ENCODE data around the gene ANXA7.

The ANXA7 gene

DNA sequence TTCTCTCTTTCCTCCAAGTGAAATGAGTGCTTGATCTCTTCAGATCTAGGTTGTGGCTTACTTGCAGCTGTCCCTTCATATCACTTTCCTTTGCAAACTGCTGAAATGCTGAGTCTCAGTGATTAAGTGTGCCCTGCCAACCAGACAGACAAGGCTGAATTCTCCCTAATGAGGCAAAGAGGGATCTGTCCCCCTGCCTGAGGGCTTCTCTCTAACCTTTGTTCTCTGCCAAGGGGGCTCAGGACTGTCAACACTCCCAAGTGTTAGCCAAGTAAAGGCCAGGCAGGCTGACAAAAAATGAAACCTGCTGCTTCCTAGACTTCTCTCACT is 19.6 kb upstream of the ANXA7 start, which contains the start of gene MSS51:
Gene MSS51 (minus strand): TSS at position 24 of the 330 bp plus-strand sequence. CDS start 5,277 bp downstream, outside the sequence.
- H3K9me3 ChIP-seq, result no peaks in the 10 kb centered on the region
- H3K4me1 ChIP-seq (ENCODE audit: control insufficient read depth in 1 of 2, insufficient read depth in 1 of 2, low read depth in 1 of 2, low read length in 1 of 2), result no peaks in the 10 kb centered on the region
- no peak within 1 kb of the TSS for H3K4me3 ChIP-seq (ENCODE audit: low read depth in 1 of 2, low read length in 1 of 2)
- H3K27me3 ChIP-seq, result no peaks in the 10 kb centered on the region
- peaks cover 46% of the 10 kb centered on the region for H3K36me3 ChIP-seq
- no peak within 1 kb of the TSS for H3K27ac ChIP-seq
- TF ChIP-seq, protein P1, sequence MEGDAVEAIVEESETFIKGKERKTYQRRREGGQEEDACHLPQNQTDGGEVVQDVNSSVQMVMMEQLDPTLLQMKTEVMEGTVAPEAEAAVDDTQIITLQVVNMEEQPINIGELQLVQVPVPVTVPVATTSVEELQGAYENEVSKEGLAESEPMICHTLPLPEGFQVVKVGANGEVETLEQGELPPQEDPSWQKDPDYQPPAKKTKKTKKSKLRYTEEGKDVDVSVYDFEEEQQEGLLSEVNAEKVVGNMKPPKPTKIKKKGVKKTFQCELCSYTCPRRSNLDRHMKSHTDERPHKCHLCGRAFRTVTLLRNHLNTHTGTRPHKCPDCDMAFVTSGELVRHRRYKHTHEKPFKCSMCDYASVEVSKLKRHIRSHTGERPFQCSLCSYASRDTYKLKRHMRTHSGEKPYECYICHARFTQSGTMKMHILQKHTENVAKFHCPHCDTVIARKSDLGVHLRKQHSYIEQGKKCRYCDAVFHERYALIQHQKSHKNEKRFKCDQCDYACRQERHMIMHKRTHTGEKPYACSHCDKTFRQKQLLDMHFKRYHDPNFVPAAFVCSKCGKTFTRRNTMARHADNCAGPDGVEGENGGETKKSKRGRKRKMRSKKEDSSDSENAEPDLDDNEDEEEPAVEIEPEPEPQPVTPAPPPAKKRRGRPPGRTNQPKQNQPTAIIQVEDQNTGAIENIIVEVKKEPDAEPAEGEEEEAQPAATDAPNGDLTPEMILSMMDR (IDR thresholded peaks at IDR 0.05), result no peak

DNA sequence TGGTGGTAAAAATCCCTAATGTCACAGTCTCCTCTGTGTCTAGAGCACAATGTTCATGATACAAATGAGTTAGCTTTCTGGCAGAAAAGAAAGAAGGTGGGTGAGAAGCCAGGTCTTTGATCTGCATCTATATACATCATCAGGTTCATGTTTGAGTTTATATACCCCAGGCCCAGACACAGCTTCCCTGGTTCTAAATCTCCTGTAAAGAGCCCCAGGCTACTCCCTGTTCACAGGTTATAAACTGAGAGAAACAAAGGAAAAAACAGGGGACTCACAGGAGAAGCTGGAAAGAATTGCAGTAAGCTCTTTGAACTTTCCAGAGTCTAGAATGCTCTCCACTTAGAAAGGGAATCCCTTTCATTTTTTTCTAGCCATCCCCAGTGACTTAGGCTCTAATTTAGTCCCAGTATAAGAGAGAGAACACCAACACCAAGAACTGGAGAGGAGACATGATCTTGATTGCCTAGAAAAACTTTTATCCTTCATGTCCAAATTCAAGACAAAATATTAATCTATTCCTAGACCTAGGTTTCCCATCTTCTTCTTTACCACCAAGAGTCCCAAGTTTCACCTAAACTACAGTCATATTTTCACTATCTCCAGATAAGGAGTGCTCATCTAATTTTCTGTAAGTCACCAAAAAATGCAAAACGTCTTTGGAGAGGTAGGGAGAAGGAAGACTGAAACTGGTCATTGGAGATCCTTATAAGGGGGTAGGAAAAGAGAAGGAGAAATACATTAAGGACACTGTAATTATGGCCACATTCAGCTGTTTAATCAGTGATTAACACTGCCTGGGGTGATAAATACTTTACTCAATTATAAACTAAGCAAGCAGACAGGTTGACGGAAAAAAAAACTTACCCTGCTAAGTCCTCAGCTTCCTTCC is 19.0 kb upstream of the ANXA7 start:
- H3K27me3 ChIP-seq, result no peaks in the 10 kb centered on the region
- TF ChIP-seq, protein P1 (IDR thresholded peaks at IDR 0.05), result no peak
- H3K4me3 ChIP-seq (ENCODE audit: low read depth in 1 of 2, low read length in 1 of 2), result no peak overlapping the region
- no peak overlapping the region for H3K27ac ChIP-seq
- no peaks in the 10 kb centered on the region for H3K9me3 ChIP-seq
- peaks cover 47% of the 10 kb centered on the region for H3K36me3 ChIP-seq
- H3K4me1 ChIP-seq (ENCODE audit: control insufficient read depth in 1 of 2, insufficient read depth in 1 of 2, low read depth in 1 of 2, low read length in 1 of 2), result no peaks in the 10 kb centered on the region

DNA sequence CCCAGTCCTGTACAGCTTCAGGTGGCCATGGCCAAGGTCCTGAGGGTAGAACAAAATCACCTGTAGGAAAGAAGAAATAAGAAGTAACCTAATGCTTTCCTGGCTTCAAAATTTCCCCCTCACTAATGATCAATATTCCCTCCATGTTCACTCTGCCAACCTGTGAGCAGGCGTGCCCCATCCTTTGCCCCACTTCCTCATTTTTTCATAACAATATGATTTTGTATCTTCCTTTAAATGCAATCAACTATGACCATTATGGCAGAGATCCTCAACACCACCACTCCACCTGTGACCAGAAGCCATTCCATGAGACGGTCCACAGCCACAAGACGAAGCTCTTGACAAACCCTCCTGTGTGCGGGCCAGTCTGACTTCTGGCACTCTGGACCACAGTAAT is 12.5 kb upstream of the ANXA7 start:
- H3K4me3 ChIP-seq (ENCODE audit: low read depth in 1 of 2, low read length in 1 of 2), result no peak overlapping the region
- TF ChIP-seq, protein P1 (IDR thresholded peaks at IDR 0.05), result no peak
- no peaks in the 10 kb centered on the region for H3K27me3 ChIP-seq
- H3K27ac ChIP-seq, result no peak overlapping the region
- H3K36me3 ChIP-seq, result peaks cover 66% of the 10 kb centered on the region
- H3K4me1 ChIP-seq (ENCODE audit: control insufficient read depth in 1 of 2, insufficient read depth in 1 of 2, low read depth in 1 of 2, low read length in 1 of 2), result peaks cover 4 to 6% of the 10 kb centered on the region in 2 experiments
- H3K9me3 ChIP-seq, result no peaks in the 10 kb centered on the region

DNA sequence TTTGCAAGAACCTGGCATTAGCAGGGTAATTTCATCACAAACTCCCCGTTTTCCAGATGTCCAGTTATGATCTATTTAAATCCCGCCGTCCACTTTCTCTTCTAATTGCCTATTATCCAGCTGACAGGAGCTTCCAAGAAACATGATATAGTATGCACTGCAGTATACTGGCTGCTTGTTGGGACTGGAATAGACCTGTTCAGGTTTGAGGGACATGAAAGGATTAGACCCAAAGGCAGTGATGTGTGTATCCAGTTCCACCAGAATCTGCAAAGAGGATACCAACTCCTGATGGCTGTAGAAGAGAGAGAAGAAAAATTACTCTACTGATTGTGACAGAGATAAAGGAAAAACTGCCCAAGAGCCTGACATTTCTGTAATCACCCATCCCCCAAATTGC is 10.6 kb upstream of the ANXA7 start:
- peaks cover 6 to 7% of the 10 kb centered on the region in 2 experiments for H3K4me1 ChIP-seq (ENCODE audit: control insufficient read depth in 1 of 2, insufficient read depth in 1 of 2, low read depth in 1 of 2, low read length in 1 of 2)
- H3K27ac ChIP-seq, result no peak overlapping the region
- H3K36me3 ChIP-seq, result peaks cover 63% of the 10 kb centered on the region
- no peaks in the 10 kb centered on the region for H3K9me3 ChIP-seq
- TF ChIP-seq, protein P1 (IDR thresholded peaks at IDR 0.05), result no peak
- no peaks in the 10 kb centered on the region for H3K27me3 ChIP-seq
- no peak overlapping the region for H3K4me3 ChIP-seq (ENCODE audit: low read depth in 1 of 2, low read length in 1 of 2)

DNA sequence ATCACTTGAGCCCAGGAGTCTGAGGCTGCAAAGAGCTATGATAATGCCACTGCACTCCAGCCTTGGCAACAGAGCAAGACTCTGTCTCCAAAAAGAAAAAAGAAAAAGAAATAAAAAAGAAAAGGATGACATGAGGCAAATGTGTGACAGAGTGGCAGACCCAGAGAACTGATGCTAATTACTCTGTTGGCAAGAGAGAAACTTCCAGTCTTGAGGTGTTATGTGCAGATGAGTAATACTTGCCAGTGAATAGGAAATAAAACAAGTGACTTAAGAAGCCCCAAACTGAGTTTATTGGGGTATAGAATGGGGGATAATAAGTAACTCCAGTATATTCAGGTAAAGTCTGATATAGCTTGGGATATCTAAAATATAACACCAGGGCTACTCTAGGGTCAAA is 9.5 kb upstream of the ANXA7 start:
- Histone ChIP-seq H3K27ac (no peak overlapping the region), H3K36me3 (peaks cover 56% of the 10 kb centered on the region), H3K27me3 (no peaks in the 10 kb centered on the region), H3K4me1 (ENCODE audit: control insufficient read depth in 1 of 2, insufficient read depth in 1 of 2, low read depth in 1 of 2, low read length in 1 of 2) (peaks cover 6 to 12% of the 10 kb centered on the region in 2 experiments), H3K4me3 (ENCODE audit: low read depth in 1 of 2, low read length in 1 of 2) (no peak overlapping the region), H3K9me3 (no peaks in the 10 kb centered on the region)
- TF ChIP-seq, protein P1 (IDR thresholded peaks at IDR 0.05), result no peak
